HG02642 (cell line): Measurements from ENCODE around the gene LRRC74B.
"Not testable (repeated sequence)": the region's sequence is repeated elsewhere in the genome, so short reads cannot be mapped to it uniquely, and the experiment has no call there.

Source experiments
- ATAC-seq: cut with Tn5 transposase; IDR thresholded peaks from one replicate; pipeline ENCODE4 v1.9.1; 2021; ENCODE audit warnings: mild to moderate bottlenecking; ENCODE audit not compliant: unreplicated experiment, poor library complexity

Gene LRRC74B

DNA sequence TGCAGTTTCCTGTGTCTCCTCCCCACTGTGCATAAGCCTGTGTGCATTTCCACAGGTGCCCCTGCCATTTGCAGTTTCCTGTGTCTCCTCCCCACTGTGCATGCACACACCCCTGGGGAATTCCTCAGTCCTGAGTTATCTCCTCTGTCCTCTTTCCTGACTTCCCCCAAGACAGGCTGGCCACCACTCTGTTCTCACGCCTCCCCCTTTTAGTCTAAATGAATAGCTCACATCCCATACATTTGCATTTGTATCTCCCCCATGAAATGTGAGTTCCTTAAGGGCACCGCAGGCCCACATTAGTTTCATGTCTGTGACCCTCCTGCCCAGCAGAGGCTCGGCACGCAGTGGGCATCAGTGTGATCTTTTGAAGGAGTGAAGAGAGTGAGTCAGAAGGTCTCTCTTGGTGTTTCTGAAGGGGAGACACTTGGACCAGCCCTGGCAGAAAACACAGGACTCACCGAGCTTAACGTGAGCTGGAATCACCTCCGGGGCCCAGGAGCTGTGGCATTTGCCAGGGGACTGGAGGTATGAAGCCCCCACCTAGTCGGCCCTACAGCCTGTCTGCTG lies 6.2 kb downstream of the LRRC74B start:
- no peak for ATAC-seq

- no peak for ATAC-seq
Measured at GRCh38 chr22:21052715-21053459, 7.1 kb downstream of the LRRC74B start.

DNA sequence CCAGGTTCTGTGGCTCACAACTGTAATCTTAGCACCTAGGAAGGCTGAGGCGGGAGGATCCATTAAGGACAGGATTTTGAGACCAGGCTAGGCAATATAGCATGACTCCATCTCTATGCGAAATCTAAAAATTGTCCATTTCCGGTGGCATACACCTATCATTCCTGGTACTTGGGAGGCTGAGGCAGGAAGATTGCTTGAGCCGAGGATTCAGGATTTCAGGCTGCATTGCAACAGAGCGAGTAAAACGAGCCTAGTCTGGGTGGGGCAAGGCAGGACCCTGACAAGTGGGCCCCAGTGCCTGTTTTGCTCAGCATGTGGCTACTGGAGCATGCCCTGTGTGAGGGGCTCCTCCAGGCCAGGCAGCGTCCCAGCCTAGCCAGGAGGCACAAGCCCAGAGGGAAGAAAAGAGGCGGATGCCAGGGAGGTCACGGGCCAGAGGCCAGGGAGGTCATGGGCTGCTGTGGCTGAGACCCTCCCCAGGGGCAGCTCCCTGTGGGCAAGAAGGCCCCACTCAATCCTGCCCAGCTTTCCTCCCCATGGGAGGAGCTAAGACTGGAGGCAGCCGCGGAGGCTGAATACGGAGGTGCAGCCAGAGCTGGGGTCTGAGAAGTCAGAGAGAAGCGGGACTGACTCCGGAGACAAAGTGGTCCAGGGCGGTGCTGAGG lies 8.4 kb downstream of the LRRC74B start:
- ATAC-seq, result no peak

GRCh38 chr22:21054714-21055563 lies 9.2 kb downstream of the LRRC74B start:
- no peak for ATAC-seq

GRCh38 chr22:21055564-21055834 lies 9.8 kb downstream of the LRRC74B start:
- no peak for ATAC-seq

GRCh38 chr22:21055880-21056319 lies 10.2 kb downstream of the LRRC74B start:
- no peak for ATAC-seq

DNA sequence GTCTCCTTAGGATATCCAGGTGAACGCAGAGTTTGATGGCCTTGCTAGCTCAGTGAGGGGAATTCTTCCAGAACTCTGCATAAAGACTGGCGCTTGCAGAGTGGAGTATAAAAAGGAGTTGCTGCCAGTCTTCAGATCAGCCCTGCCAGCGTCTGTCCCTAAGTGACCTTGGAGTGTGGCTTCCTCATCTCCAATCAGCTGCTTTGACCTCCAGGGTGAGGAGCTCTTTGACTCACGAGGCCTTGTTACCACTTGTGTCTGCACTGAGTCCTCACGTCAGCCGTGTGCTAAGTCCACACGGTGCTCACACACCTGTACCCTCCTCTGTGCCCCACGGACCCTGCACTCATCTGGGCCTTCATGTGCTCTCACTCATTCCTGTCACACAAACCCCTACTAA lies 14.6 kb downstream of the LRRC74B start:
- not testable (repeated sequence) for ATAC-seq

DNA sequence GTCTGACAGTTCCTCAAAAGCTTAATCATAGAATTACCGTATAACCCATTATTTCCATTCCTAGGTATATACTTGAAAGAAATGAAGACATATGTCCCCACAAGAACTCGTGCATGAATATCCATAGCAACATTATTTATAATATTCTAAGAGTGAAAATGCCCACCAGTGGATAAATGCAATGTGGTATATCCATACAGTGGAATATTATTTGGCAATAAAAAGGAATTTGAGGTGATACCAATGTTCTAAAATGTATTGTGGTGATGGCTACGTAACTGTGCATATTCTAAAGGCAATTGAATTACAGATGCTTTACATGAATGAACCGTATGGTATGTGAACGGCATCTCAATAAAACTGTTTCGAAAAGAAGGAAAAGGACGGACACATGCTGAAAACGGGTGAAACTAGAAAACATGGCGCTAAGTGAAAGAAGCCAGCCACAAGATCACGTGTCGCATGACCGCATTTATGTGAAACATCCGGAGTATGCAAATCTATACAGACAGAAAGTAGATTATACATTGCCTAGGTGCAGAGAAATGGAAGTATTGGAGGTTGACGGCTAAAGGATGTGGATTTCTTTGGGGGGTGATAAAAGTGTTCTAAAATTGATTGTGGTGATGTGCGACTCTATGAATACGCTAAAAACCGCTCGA lies 16.0 kb downstream of the LRRC74B start:
- ATAC-seq, result not testable (repeated sequence)

- not testable (repeated sequence) for ATAC-seq
Measured at GRCh38 chr22:21064425-21064824, 18.7 kb downstream of the LRRC74B start.

DNA sequence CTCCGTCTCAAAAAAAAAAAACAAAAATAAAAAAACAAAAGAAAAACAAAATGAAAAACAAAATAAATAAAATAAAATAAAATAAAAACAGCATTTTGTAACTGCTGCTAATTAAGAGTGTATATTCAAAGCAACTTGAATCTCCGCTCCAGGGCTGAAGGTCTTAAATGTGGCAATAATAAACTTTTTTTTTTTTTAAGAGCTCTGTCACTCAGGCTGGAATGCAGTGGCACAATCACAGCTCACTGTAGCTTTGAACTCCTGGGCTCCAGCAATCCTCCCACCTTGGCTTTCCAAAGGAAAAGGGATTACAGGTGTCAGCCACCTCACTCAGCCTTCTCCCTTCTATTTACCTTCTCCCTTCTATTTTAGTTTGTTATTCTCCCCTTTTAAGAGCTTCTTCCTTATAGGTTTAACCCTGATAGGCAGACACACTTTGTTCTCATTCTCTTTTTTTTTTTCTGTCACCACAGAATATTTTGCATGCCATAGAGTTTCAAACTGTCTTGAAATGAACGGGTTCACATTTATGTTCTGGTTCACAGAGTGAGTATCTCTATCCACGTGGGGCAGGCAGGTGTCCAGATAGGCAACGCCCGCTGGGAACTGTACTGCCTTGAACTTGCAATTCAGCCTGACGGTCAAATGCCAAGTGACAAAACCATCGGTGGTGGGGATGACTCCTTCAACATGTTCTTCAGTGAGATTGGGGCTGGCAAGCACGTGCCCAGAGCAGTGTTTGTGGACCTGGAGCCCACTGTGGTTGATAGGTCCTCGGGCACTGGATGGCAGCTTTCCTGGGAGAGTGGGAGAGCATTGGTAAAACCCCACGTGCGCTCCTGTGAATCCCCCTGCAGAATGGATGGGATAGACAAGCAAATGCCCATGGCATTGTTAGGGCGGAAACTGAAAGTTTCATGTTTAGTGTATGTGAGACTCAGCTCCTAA lies 19.4 kb downstream of the LRRC74B start:
- no peak for ATAC-seq

- no peak for ATAC-seq
Measured at GRCh38 chr22:21067075-21067900, 21.5 kb downstream of the LRRC74B start.

DNA sequence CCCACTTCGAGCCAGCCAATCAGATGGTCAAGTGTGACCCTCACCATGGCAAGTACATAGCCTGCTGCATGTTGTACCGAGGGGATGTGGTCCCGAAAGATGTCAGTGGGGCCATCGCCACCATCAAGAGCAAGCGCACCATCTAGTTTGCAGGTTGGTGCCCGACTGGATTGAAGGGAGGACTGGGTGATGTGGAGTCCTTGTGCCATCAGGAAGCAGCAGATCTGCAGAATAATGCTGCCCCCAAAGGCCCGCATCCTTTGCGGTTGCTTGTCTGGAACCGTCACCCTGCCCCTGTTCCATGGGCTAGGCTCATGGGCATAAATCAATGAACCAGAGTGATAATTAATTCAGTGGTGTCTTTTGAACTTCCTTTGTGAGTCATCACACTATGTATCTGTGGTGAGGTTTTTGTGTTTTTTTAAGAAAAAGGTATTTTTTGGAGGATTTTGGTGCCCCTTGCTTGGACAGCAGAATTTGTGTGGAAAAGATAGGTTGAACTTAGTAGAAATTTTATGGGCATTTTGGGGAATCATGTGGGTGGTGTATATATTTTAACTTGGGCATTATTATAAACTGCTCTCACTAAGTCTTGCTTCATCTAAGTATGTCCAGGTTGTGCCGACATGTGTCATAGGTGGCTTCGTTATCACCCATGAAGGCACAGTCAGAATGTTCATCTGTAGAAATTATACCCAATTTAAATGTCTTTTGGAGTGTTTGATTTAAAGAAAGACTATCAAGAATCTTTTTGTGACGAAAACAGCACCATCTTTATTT lies 22.3 kb downstream of the LRRC74B start:
- ATAC-seq, result no peak

DNA sequence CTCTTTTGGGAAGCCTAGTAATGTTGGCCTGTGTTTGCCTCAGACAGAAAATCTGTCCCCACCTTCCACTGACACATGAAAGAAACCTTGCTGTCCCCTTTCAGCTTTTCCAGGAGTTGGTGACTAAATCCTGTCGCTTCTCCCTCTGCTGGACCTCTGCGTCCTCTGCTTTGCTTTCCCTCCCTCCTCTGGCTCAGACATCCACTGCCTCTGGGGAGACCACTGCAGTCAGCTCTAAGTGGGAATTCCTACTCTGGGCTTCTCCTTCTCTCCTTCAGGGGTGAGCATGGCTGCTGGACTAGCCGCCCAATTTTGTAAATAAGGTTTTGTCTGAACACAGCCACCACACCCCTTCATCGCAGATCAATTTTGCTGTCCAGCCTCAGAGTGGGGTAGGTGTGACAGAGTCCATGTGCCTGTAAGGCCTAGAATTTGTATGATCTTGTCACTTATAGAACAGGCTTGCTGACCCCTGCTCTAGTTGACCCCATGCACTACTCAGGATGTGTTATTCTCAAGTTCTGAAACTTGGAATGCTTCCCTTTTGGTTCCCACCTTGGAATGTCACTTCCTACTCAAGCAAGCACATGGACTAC lies 23.0 kb downstream of the LRRC74B start:
- no peak for ATAC-seq

- no peak for ATAC-seq
Measured at GRCh38 chr22:21069375-21069774, 23.6 kb downstream of the LRRC74B start.

DNA sequence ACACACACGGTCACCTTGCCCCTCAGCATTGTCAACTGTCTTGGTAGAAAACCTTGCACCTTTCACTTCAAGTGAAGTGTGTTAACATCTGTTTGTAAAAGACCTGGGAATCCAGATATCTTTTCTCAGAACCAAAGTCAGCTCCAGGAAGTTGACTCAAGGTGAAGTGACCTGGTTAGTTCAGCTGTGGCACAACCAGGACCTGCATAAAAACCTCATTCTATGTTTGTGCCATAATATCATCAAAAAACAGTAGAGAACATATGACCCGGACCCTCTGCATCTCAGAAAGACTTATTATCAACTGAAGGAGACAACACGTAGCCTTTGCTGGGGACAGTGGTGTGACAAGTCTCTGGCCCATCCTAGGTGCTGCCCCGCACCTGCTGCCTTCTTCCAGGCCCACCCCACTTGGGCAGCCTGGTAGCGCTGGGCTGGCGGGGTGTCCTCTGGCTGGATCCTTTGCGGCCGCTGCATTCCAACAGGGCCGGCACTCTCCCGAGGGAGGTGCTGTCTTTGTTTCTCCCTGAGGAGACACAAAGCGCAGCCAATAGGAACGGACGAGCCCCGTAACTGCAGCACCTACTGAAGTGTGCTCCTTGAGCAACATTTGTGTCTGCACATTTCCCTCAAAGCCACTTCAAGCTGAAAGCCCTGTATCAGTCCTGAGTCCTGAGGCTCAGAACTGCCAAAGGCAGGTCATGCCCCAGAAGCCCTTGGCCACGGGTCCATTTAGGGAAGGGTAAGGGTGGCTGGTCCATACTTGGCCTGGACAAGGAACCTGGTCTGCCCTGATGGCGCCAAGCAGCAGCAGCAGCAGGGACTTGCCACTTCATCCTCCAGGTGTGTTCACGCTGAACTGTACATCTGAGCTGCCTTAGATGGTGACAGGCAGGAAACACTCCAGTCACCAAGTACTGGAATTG lies 25.2 kb downstream of the LRRC74B start:
- ATAC-seq, result no peak

- not testable (repeated sequence) for ATAC-seq
Measured at GRCh38 chr22:21071796-21072195, 26.1 kb downstream of the LRRC74B start.
